ENCODE data around the gene ACVRL1.

The ACVRL1 gene

GRCh38 chr12:51867371-51867770 lies 39.9 kb upstream of the ACVRL1 start:
- Histone ChIP-seq H3K27me3 (peaks cover 51% of the 10 kb centered on the region), H3K4me1 (peaks cover 72% of the 10 kb centered on the region)

DNA sequence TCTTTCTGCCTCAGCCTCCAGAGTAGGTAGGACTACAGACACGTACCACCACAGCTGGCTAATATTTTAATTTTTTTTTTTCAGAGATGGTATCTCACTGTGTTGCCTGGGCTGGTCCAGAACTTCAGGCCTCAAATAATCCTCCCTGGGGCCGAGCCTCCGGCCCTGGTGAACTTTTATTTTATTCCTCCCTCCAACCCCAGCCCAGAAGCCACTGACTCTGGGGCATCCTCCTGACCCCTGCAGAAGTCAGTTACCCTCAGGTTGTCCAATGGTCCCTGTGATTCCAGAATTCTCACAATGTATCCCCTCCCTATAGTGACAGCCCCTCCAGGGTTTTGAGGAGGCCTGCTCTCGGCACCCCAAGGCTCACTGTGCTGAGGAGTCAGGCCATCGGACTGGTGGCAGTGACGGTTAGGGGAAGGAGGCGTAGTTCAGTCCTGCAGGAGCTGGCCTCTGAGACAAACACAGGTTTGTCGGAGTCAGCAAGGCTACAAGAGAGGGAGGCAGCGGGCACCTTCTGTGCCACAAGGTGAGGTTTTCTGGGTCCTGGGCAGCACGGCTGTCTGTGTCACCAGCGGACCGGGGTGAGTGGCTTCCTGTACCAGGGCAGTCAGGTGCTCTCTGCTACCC lies 39.4 kb upstream of the ACVRL1 start:
- Histone ChIP-seq H3K27me3 (peaks cover 51% of the 10 kb centered on the region), H3K27ac (no peak overlapping the region), H3K36me3 (no peaks in the 10 kb centered on the region), H4K20me1 (no peaks in the 10 kb centered on the region), H3K4me1 (peaks cover 67% of the 10 kb centered on the region), H3K4me2 (peak overlapping the region; percentile 96), H3K4me3 (no peak overlapping the region), H3K9ac (no peak overlapping the region), H3K9me3 (no peaks in the 10 kb centered on the region)
- no peak for TF ChIP-seq Cebpa-rat (IDR thresholded peaks at IDR 0.05)

More at GRCh38 chr12:51867371-51867770, 39.9 kb upstream of the ACVRL1 start:
- Histone ChIP-seq H3K9ac (no peak overlapping the region), H3K4me3 (no peak overlapping the region), H3K27ac (no peak overlapping the region), H3K36me3 (no peaks in the 10 kb centered on the region), H4K20me1 (no peaks in the 10 kb centered on the region), H3K9me3 (no peaks in the 10 kb centered on the region), H3K4me2 (no peak overlapping the region)
- TF ChIP-seq Cebpa-rat (IDR thresholded peaks at IDR 0.05): no peak

- Histone ChIP-seq H3K4me2 (peak overlapping the region; percentile 96), H3K4me1 (peaks cover 56% of the 10 kb centered on the region), H3K9ac (0 out of 2 replicates have a peak overlapping the region, but pooled peaks have one; percentile 44), H3K27ac (no peak overlapping the region; the same call in 1 of the 2 replicates), H3K4me3 (peak overlapping the region; percentile 63), H4K20me1 (no peaks in the 10 kb centered on the region), H3K9me3 (no peaks in the 10 kb centered on the region), H3K36me3 (no peaks in the 10 kb centered on the region), H3K27me3 (peaks cover 51% of the 10 kb centered on the region)
- TF ChIP-seq Cebpa-rat (IDR thresholded peaks at IDR 0.05): no peak
These were observed 38.3 kb upstream of the ACVRL1 start for GRCh38 chr12:51868821-51869495.

DNA sequence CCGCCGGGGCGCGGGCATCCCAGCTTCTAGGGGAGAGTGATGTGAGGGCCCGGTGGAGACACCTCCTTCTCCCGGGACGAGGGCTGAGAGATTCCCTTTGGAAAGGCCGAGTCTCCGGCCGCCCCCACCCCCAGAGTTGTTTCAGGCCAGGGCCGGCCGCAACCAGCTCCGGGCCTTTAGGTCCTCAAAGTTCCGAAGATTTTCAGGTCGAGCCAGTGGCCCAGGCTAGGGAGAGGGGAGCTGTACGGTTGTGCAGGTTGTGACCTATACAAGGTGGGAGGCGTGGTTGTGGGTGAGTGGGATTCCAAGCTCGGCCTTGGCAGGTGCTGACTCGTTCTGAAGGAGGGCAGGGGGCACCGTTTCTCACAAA lies 37.8 kb upstream of the ACVRL1 start:
- H4K20me1 ChIP-seq: no peaks in the 10 kb centered on the region
- peak overlapping the region; percentile 96 for H3K4me2 ChIP-seq
- peaks cover 51% of the 10 kb centered on the region for H3K4me1 ChIP-seq
- H3K27me3 ChIP-seq: peaks cover 48% of the 10 kb centered on the region
- H3K4me3 ChIP-seq: peak overlapping the region; percentile 63
- H3K9me3 ChIP-seq: no peaks in the 10 kb centered on the region
- H3K27ac ChIP-seq: no peak overlapping the region; the same call in 1 of the 2 replicates
- H3K9ac ChIP-seq: no peak overlapping the region
- no peaks in the 10 kb centered on the region for H3K36me3 ChIP-seq
- no peak for TF ChIP-seq Cebpa-rat (IDR thresholded peaks at IDR 0.05)

DNA sequence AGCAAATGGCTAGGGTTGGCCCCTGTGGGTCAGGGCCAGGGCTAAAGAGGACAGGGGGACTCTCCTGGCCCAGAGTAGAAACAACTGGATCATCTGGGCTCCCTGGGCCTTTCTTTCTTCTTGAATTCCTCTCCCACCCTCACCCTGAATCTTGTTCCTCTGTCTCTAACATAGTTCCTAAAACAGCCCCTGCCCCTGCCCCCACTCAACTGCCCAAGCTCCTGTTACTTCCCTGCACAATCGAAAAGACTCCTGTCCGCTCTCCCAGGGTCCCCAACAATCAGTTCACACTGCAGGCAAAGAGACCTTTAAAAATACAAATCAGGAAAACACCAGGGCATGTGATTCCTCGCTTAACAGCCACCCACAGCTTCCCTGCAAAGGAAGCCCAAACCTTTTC lies 37.4 kb upstream of the ACVRL1 start:
- H4K20me1 ChIP-seq: no peaks in the 10 kb centered on the region
- no peak for TF ChIP-seq Cebpa-rat (IDR thresholded peaks at IDR 0.05)
- H3K9me3 ChIP-seq: no peaks in the 10 kb centered on the region
- no peak overlapping the region for H3K27ac ChIP-seq
- no peak overlapping the region for H3K4me3 ChIP-seq
- peaks cover 46% of the 10 kb centered on the region for H3K4me1 ChIP-seq
- peak overlapping the region; percentile 96 for H3K4me2 ChIP-seq
- H3K9ac ChIP-seq: no peak overlapping the region; the same call in 1 of the 2 replicates
- H3K36me3 ChIP-seq: no peaks in the 10 kb centered on the region
- peaks cover 44% of the 10 kb centered on the region for H3K27me3 ChIP-seq

DNA sequence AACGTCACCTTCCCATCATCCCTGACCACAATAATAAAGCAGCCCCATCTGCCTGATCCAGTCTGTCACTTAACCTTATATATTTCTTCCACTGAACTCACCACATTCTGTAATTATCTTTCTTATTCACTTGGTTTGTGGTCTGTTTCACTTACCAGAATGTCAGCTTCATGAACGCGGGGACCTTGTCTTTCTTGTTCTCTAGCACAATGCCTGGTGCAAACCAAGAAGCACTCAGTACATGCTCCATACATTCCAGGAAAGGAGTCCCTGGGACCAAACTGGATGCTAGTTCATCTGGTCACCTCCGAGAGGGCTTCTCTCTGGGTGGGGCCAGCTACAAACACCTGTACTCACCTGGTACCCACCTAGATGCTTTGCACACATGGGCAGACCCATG lies 36.8 kb upstream of the ACVRL1 start:
- H3K4me3 ChIP-seq: no peak overlapping the region
- H3K27ac ChIP-seq: no peak overlapping the region
- no peak for TF ChIP-seq Cebpa-rat (IDR thresholded peaks at IDR 0.05)
- peaks cover 41% of the 10 kb centered on the region for H3K4me1 ChIP-seq
- peaks cover 39% of the 10 kb centered on the region for H3K27me3 ChIP-seq
- no peak overlapping the region for H3K9ac ChIP-seq
- peak overlapping the region; percentile 96 for H3K4me2 ChIP-seq
- no peaks in the 10 kb centered on the region for H4K20me1 ChIP-seq
- H3K36me3 ChIP-seq: no peaks in the 10 kb centered on the region
- no peaks in the 10 kb centered on the region for H3K9me3 ChIP-seq

GRCh38 chr12:51871126-51871525 lies 36.2 kb upstream of the ACVRL1 start:
- Histone ChIP-seq H3K4me3 (no peak overlapping the region), H3K4me2 (peak overlapping the region; percentile 96), H3K27ac (no peak overlapping the region), H4K20me1 (no peaks in the 10 kb centered on the region), H3K9ac (no peak overlapping the region), H3K4me1 (peaks cover 40% of the 10 kb centered on the region), H3K27me3 (peaks cover 37% of the 10 kb centered on the region), H3K36me3 (no peaks in the 10 kb centered on the region), H3K9me3 (no peaks in the 10 kb centered on the region)
- TF ChIP-seq Cebpa-rat (IDR thresholded peaks at IDR 0.05): no peak

- H3K4me2 ChIP-seq: no peak overlapping the region
- H3K4me1 ChIP-seq: peaks cover 40% of the 10 kb centered on the region
- H3K27ac ChIP-seq: no peak overlapping the region
- no peak overlapping the region for H3K4me3 ChIP-seq
- H3K9me3 ChIP-seq: no peaks in the 10 kb centered on the region
- no peaks in the 10 kb centered on the region for H4K20me1 ChIP-seq
- no peaks in the 10 kb centered on the region for H3K36me3 ChIP-seq
- H3K9ac ChIP-seq: no peak overlapping the region
- H3K27me3 ChIP-seq: peaks cover 36% of the 10 kb centered on the region
- TF ChIP-seq Cebpa-rat (IDR thresholded peaks at IDR 0.05): no peak
These were observed 35.2 kb upstream of the ACVRL1 start for GRCh38 chr12:51871918-51872688.

DNA sequence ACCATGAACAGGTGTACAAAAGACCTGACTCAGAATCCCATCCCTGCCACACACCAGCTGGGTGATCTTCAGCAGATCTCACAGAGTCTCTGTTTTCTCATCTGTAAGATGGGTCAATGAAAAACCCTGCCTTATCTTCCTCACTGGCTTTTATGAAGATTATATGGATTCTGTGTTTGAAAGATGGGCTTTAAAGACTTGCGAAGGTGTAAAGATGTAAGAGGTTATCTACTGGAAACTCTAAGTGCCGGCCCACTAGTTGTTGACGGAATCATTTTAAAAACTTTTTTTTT lies 34.7 kb upstream of the ACVRL1 start:
- Histone ChIP-seq H3K4me2 (no peak overlapping the region), H3K27me3 (peaks cover 31% of the 10 kb centered on the region), H3K36me3 (no peaks in the 10 kb centered on the region), H3K9me3 (no peaks in the 10 kb centered on the region), H3K4me1 (peaks cover 40% of the 10 kb centered on the region), H3K4me3 (no peak overlapping the region), H3K27ac (no peak overlapping the region), H3K9ac (no peak overlapping the region), H4K20me1 (no peaks in the 10 kb centered on the region)
- TF ChIP-seq Cebpa-rat (IDR thresholded peaks at IDR 0.05): no peak
